K562 (cell line): ENCODE data around the gene FBXO15. TPM values are rescaled to one million over a fixed set of nuclear protein-coding genes. Genes with fewer than 3 reads are reported as not detected.
A peak's percentile ranks its signal among the peaks of the same experiment; 100 is the strongest.

ENCODE experiments used
- ATAC-seq: fragments of 200-7000 bp; cut with Tn5 transposase; 3 replicates; pipeline ENCODE4 v1.9.1; 2020; ENCODE audit warnings: moderate library complexity
- BruUV-seq: library from RNA; stranded (reverse); fragments of 400-500 nt; replicated peaks from 2 replicates; lab custom pipeline; 2021; lab: Mats Ljungman, UMichigan
- CTCF ChIA-PET: fragments of 300-600 bp; formaldehyde crosslinking; extraction: SDS; loops from one replicate; lab custom pipeline; 2021; ENCODE audit warnings: low intra/inter-chr PET ratio; lab: Yijun Ruan, JAX
- POLR2A ChIA-PET: fragments of 300-600, 350-650 bp; sonication (Branson Sonifier 250); formaldehyde crosslinking; extraction: SDS; loops from one replicate; lab custom pipeline; 2021; ENCODE audit warnings: antibody characterized with exemption, inconsistent platforms; lab: Yijun Ruan, JAX
- DNase-seq, 4 experiments: peaks; one replicate each; pipeline versions ENCODE4 v3.0.0 to v3.0.0-alpha.2; 2011 to 2018; ENCODE audit warnings: low spot score in 3 of 4, mixed read lengths in 3 of 4; ENCODE audit errors: extremely low read depth in 1 of 4
- FAIRE-seq: peaks from 2 replicates; lab custom pipeline; 2011; peaks lifted over from hg19 to GRCh38; lab: Jason Lieb, UNC
- H2AFZ ChIP-seq: 2 replicates; pipeline ENCODE4 v1.6.0; 2011; ENCODE audit warnings: low read depth, low read length, control low read depth, inconsistent platforms
- H3K27ac ChIP-seq: fragments of 200-600 bp; 3 replicates; pipeline ENCODE4 v1.8.0; 2011; ENCODE audit warnings: low read depth, mild to moderate bottlenecking, control low read depth, inconsistent platforms, low read length, moderate library complexity, mixed read lengths; ENCODE audit errors: extremely low read depth
- H3K27me3 ChIP-seq, 2 experiments: fragments of 300-600 bp in 1 of 2; 2 replicates in 1 of 2; 3 replicates in 1 of 2; pipeline versions ENCODE4 v1.6.0 to v1.8.0; 2011; ENCODE audit warnings: inconsistent platforms in 2 of 2, low read length in 2 of 2, mild to moderate bottlenecking in 1 of 2, mixed read lengths in 1 of 2, moderate library complexity in 1 of 2; ENCODE audit not compliant: control insufficient read depth in 2 of 2, insufficient read depth in 2 of 2
- H3K36me3 ChIP-seq: fragments of 300-600 bp; 3 replicates; pipeline ENCODE4 v1.8.0; 2011; ENCODE audit warnings: mild to moderate bottlenecking, low read length, inconsistent platforms; ENCODE audit not compliant: control insufficient read depth, insufficient read depth
- H3K4me1 ChIP-seq, 2 experiments: fragments of 200-600 bp in 1 of 2; replicated peaks in 1 of 2; 2 replicates in 1 of 2; 3 replicates in 1 of 2; pipeline versions ENCODE4 v1.5.1 to v1.8.0; 2011; ENCODE audit warnings: inconsistent platforms in 2 of 2, low read length in 2 of 2, mild to moderate bottlenecking in 1 of 2, mixed read lengths in 1 of 2, moderate library complexity in 1 of 2; ENCODE audit not compliant: control insufficient read depth in 2 of 2, insufficient read depth in 2 of 2
- H3K4me2 ChIP-seq: 2 replicates; pipeline ENCODE4 v1.6.1; 2011; ENCODE audit warnings: low read length, control low read depth, inconsistent platforms, mixed read lengths; ENCODE audit not compliant: insufficient read depth
- H3K4me3 ChIP-seq: fragments of 200-600 bp; sonication (generic), shearing (Covaris generic); 2 replicates; pipeline ENCODE4 v1.5.1; 2016; ENCODE audit warnings: control low read depth, inconsistent platforms
- H3K79me2 ChIP-seq: fragments of 200-600 bp; 3 replicates; pipeline ENCODE4 v1.8.0; 2011; ENCODE audit warnings: low read length, inconsistent platforms; ENCODE audit not compliant: control insufficient read depth, insufficient read depth
- H3K9ac ChIP-seq, 2 experiments: 2 replicates each; pipeline versions ENCODE4 v1.6.0 to v1.6.1; 2011; ENCODE audit warnings: low read depth in 2 of 2, low read length in 2 of 2, control low read depth in 1 of 2, inconsistent platforms in 1 of 2, mild to moderate bottlenecking in 1 of 2, mixed read lengths in 1 of 2; ENCODE audit not compliant: insufficient read depth in 1 of 2
- H3K9me1 ChIP-seq: one replicate; pipeline ENCODE4 v1.6.0; 2011; ENCODE audit warnings: inconsistent platforms, mild to moderate bottlenecking, low read length, moderate library complexity; ENCODE audit not compliant: control insufficient read depth, insufficient read depth
- H3K9me3 ChIP-seq: replicated peaks from 2 replicates; pipeline ENCODE4 v1.5.1; 2011; ENCODE audit warnings: low read depth, low read length, inconsistent platforms; ENCODE audit not compliant: control insufficient read depth, insufficient read depth
- H4K20me1 ChIP-seq: replicated peaks from 2 replicates; pipeline ENCODE4 v1.6.1; 2011; ENCODE audit warnings: low read length, inconsistent platforms, mixed read lengths; ENCODE audit not compliant: control insufficient read depth, insufficient read depth
- ATF7 ChIP-seq: fragments of 450-650 bp; IDR thresholded peaks from 2 replicates; pipeline ENCODE4 v1.7.1; 2014; ENCODE audit warnings: mild to moderate bottlenecking, moderate library complexity
- CEBPB ChIP-seq: fragments of 450-650 bp; IDR thresholded peaks from 2 replicates; pipeline ENCODE4 v1.6.1; 2016; ENCODE audit warnings: missing genetic modification characterization, missing compliant biosample characterization
- PTRF ChIP-seq: fragments of 450-650 bp; IDR thresholded peaks from 2 replicates; pipeline ENCODE4 v1.6.1; 2016; ENCODE audit warnings: mild to moderate bottlenecking, missing genetic modification characterization, missing compliant biosample characterization
- SIN3A ChIP-seq, 2 experiments: fragments of 150-350 bp in 1 of 2; IDR thresholded peaks; 2 replicates each; pipeline ENCODE4 v1.6.1; 2011 to 2016; ENCODE audit warnings: borderline replicate concordance in 2 of 2, low read depth in 2 of 2, low read length in 2 of 2, mild to moderate bottlenecking in 2 of 2, moderate library complexity in 2 of 2; ENCODE audit not compliant: control insufficient read depth in 1 of 2
- SMARCA4 ChIP-seq: fragments of 450-650 bp; IDR thresholded peaks from 2 replicates; pipeline ENCODE4 v1.6.1; 2016
- TBP ChIP-seq: optimal IDR thresholded peaks from 2 replicates; pipeline ENCODE3; 2011; ENCODE audit warnings: low read depth, low read length, improper control_type of control experiment
- YBX1 ChIP-seq: fragments of 450-650 bp; IDR thresholded peaks from 2 replicates; pipeline ENCODE4 v1.7.1; 2016; ENCODE audit warnings: mild to moderate bottlenecking
- ZFP30 ChIP-seq: fragments of 250-450 bp; sonication (Bioruptor Pico); IDR thresholded peaks from 2 replicates; pipeline ENCODE4 v1.8.0; 2022; ENCODE audit warnings: moderate library complexity, mild to moderate bottlenecking, inconsistent platforms, borderline replicate concordance
- WGBS: fragments of 100-300 bp; shearing (Covaris generic); methylation state at CpG from one replicate; pipeline ENCODE4 v1.1.6; 2016; ENCODE audit warnings: low coverage, mixed read lengths; ENCODE audit not compliant: insufficient coverage; ENCODE audit errors: missing lambda C conversion rate; 5-methylcytosine and 5-hydroxymethylcytosine counted together
- in situ Hi-C: fragments of 300-500 bp; cut with MboI; formaldehyde crosslinking; loops from 4 replicates; pipeline ENCODE4 v1.15.0; 2018; ENCODE audit warnings: inconsistent platforms, mixed read lengths
- intact Hi-C: fragments of 100-400 bp; cut with micrococcal nuclease; formaldehyde crosslinking; loops from 2 replicates; pipeline ENCODE4 v1.14.2; 2022
- polyA plus RNA-seq, 8 experiments: library from polyadenylated mRNA; depleted of rRNA in 4 of 8; stranded (reverse) in 5 of 8; unstranded in 3 of 8; fragments of >200 nt; fragmentation: Nextera tagmentation in 2 of 8; fragmentation: Illumina TruSeq in 1 of 8; extraction: Ambion mirVana in 2 of 8; extraction: Trizol in 1 of 8; gene quantifications; 2 replicates each; pipeline versions ENCODE4 v1.2.1 to v1.2.3, GENCODE V29; 2011 to 2014; ENCODE audit warnings: inconsistent platforms in 1 of 8, missing spikeins in 1 of 8
- total RNA-seq, 7 experiments: library from RNA; depleted of rRNA in 6 of 7; stranded (reverse); fragments of >200 nt in 6 of 7; fragmentation: Illumina TruSeq in 2 of 7; extraction: Trizol in 2 of 7; gene quantifications; 2 replicates each; pipeline versions ENCODE4 v1.2.1 to v1.2.3, GENCODE V29; 2011 to 2021; ENCODE audit warnings: low replicate concordance in 1 of 7

The FBXO15 gene
- total and polyA plus RNA-seq, 9 of the 15 experiments (the other 6 are each of a cell fraction or from before 2014, with no cell fraction given), result 0.07 to 0.43 (median 0.27) TPM; not detected in 1

GRCh38 chr18:74123200-74123599 is 24.4 kb downstream of the FBXO15 start:
- no peak overlapping the region for H3K9ac ChIP-seq
- H3K4me2 ChIP-seq, result no peak overlapping the region
- H3K9me3 ChIP-seq, result no peaks in the 10 kb centered on the region
- H3K27ac ChIP-seq, result no peak overlapping the region
- intact Hi-C loops (no loop called here), in situ Hi-C loops (no loop called here)
- H3K27me3 ChIP-seq, result peaks cover 6 to 19% of the 10 kb centered on the region in 2 experiments; a peak in 3 of 5 replicates
- ChIA-PET POLR2A (no interaction called here), CTCF (no interaction called here)
- no TSS peak for BruUV-seq
- H3K79me2 ChIP-seq, result no peaks in the 10 kb centered on the region
- no peaks in the 10 kb centered on the region for H3K36me3 ChIP-seq
- H3K4me1 ChIP-seq, result no peaks in the 10 kb centered on the region
- no peaks in the 10 kb centered on the region for H3K9me1 ChIP-seq
- H4K20me1 ChIP-seq, result no peaks in the 10 kb centered on the region
- no peak overlapping the region for H2AFZ ChIP-seq
- no peak overlapping the region for H3K4me3 ChIP-seq
- DNase-seq (no peak), ATAC-seq (no peak), FAIRE-seq (no peak)
- TF ChIP-seq TBP (no peak), PTRF (tag) (no peak), ZFP30 (CRISPR knock-in tag) (no peak), SMARCA4 (no peak), CEBPB (tag) (peak; percentile 33; the same call in 1 of the 2 replicates), YBX1 (no peak), ATF7 (no peak), SIN3A (IDR thresholded peaks at IDR 0.05; ENCODE audit: borderline replicate concordance in 2 of 2, control insufficient read depth in 1 of 2, low read depth in 2 of 2, low read length in 2 of 2) (no peak)
- WGBS, result 1% methylated on average over 6 of the region's 6 CpGs
